Cardiac fibroblast (primary cell): ENCODE data around the gene NFKB2.

Source experiments
- DNase-seq, 2 donors: peaks; one replicate each; pipeline versions ENCODE4 v3.0.0 to v3.0.0-alpha.2; 2010; ENCODE audit warnings: low read depth in 2 of 2
- H3K4me3 ChIP-seq, 2 donors: replicated peaks in 1 of 2; 1 replicate in 1 of 2; 2 replicates in 1 of 2; pipeline ENCODE4 v1.5.1; 2011; ENCODE audit warnings: low read depth in 2 of 2, low read length in 2 of 2, mild to moderate bottlenecking in 2 of 2, moderate library complexity in 1 of 2
- CTCF ChIP-seq: IDR thresholded peaks from one replicate; pipeline ENCODE4 v1.5.1; 2011; ENCODE audit warnings: low read depth, mild to moderate bottlenecking, low read length, inconsistent platforms

Gene NFKB2

GRCh38 chr10:102399217-102400021 is 3.9 kb downstream of the NFKB2 start:
- TF ChIP-seq CTCF: peak; percentile 63
- DNase-seq: peak; percentile 85 to 90
- peak overlapping the region; percentile 39 to 43 for H3K4me3 ChIP-seq

GRCh38 chr10:102400076-102400475 is 4.6 kb downstream of the NFKB2 start:
- TF ChIP-seq CTCF: no peak
- H3K4me3 ChIP-seq: peak overlapping the region in 1 of 2 donors; percentile 43
- DNase-seq: no peak

GRCh38 chr10:102400598-102401341 is 5.3 kb downstream of the NFKB2 start:
- H3K4me3 ChIP-seq: no peak overlapping the region
- no peak for TF ChIP-seq CTCF
- no peak for DNase-seq

- no peak for DNase-seq
- no peak overlapping the region for H3K4me3 ChIP-seq
- no peak for TF ChIP-seq CTCF
Observed at GRCh38 chr10:102401342-102401654, 5.8 kb downstream of the NFKB2 start.

- TF ChIP-seq CTCF: no peak
- no peak overlapping the region for H3K4me3 ChIP-seq
- peak; percentile 21 to 49 for DNase-seq
Observed at GRCh38 chr10:102401735-102402511, 6.4 kb downstream of the NFKB2 start.

- no peak for DNase-seq
- TF ChIP-seq CTCF: no peak
- no peak overlapping the region for H3K4me3 ChIP-seq
Observed at GRCh38 chr10:102402512-102402896, 7.0 kb downstream of the NFKB2 start.
